Adrenal gland (tissue), 5 donors: ENCODE measurements around the gene GCNT1.

Source experiments
- CTCF ChIP-seq, 6 experiments: fragments of 450-650 bp in 4 of 6; fragments of 200-600 bp in 2 of 6; sonication (generic) in 1 of 6; IDR thresholded peaks; 1 replicate in 5 of 6; 2 replicates in 1 of 6; pipeline versions ENCODE4 v1.5.1 to v1.8.0; 2016 to 2021; ENCODE audit warnings: antibody characterized with exemption in 6 of 6, mild to moderate bottlenecking in 2 of 6, moderate library complexity in 1 of 6
- POLR2A ChIP-seq, 2 donors: fragments of 450-650 bp; IDR thresholded peaks; one replicate each; pipeline ENCODE4 v1.6.1; 2017; ENCODE audit warnings: antibody characterized with exemption in 2 of 2, mild to moderate bottlenecking in 2 of 2, moderate library complexity in 1 of 2
- donor health status: DM: no; HTN: no; CAD: no.

- TF ChIP-seq CTCF (IDR thresholded peaks at IDR 0.05) (no peak), POLR2A (IDR thresholded peaks at IDR 0.05) (no peak)
Measured at GRCh38 chr9:76438841-76439588, 20.0 kb upstream of the GCNT1 start.
